AML-193 (cell line): ENCODE data around the gene PRKN.
"Not testable (repeated sequence)": the region's sequence is repeated elsewhere in the genome, so short reads cannot be mapped to it uniquely, and the experiment has no call there.

Experiments used
- DNase-seq, 2 experiments: peaks; one replicate each; lab custom pipeline; 2025; lab: John Stamatoyannopoulos, UW

PRKN gene

DNA sequence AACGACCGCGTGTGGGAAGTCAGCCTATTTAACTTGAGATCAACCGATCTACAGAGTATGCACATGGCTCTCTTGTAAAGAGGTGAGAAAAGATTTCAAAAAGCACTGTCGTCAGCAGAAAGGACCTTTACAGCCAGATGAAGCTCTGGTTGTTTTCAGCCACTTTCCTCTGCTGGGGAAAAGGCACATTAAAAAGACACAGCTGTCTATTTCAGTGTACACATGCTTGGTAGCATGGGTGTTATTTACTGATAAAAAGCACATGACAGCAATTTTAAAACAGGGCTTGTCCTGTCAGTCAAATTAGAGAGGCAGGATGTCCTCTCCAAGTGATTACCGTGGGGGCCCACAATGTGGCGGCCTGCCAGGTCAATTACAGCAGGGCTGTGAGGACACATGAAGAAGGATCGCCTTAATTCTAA is 188.9 kb downstream of the PRKN start:
- no peak for DNase-seq

DNA sequence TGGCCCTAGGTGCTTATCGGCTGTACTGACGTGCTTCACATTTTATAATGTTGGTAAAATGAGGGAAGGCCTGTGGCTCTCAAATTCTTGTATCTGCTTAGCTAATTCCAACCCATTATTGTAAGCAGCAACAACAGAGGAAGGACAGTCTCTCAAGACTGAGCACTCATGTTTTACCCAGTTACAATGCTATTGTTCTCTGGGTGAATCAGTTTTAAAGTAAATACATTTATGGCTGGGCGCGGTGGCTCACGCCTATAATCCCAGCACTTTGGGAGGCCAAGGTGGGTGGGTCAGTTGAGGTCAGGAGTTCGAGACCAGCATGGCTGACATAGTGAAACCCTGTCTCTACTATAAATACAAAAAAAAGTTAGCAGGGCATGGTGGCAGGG is 194.6 kb downstream of the PRKN start:
- DNase-seq, result no peak

DNA sequence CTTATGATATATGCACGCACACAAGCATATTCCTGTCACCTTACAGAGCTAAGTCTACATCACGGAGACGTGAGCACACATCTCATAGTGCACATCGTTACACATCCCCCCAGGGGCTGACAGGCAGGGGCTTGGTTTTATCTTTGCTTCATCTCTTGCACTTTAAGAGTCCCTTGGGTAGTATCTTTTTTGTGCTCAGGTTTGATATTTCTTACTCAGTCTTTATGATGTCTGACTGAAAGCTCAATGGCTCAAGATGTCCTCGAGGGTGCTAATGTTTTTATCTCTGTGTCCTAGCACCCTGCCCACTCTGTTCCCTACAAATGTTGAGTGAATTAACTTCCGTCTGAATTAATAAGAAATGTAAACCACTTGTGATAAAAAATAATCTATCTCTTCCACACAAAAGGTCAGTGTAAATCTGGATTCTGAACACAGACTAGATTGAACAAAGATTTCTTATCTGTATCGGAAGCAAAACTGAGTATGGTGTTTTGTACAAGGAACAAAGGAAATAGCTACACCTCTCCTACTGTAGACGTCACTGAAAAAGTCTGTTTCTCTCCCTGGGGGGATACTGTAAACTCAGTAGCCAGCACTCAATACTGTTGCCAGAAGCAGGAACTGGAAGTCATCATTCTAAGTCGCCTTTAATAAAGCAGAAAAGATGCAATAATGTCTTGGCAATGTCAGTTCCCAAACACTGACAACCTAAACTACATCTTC is 195.1 kb downstream of the PRKN start:
- DNase-seq, result no peak

DNA sequence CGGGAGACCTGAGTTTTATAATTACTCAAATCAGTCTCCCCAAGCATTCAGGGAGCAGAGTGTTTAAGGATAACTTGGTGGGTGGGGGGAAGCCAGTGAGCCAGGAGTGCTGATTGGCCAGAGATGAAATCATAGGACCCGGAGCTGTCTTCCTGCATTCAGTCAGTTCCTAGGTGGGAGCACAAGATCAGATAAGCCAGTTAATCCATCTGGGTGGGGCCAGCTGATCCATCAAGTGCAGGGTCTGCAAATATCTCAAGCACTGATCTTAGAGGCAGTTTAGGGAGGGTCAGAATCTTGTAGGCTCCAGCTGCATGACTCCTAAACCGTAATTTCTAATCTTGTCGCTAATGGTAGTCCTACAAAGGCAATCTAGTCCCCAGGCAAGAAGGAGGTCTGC is 196.2 kb downstream of the PRKN start:
- DNase-seq, result not testable (repeated sequence)

DNA sequence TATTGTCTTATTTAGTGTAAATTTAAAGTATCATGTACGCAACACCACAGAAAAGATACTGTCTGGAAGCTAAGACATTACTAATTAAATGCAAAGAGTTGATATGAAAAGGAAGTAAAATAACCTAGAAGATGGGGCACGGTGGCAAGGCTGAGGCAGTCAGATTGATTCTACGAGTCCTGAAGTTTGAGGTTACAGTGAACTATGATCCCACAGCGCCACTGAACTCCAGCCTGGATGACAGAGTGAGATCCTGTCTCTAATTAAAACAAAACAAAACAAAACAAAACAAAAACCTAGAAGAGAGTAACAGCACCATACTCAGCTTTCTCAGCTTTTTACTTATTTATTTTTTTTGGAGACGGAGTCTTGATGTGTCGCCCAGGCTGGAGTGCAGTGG is 199.0 kb downstream of the PRKN start:
- no peak for DNase-seq

DNA sequence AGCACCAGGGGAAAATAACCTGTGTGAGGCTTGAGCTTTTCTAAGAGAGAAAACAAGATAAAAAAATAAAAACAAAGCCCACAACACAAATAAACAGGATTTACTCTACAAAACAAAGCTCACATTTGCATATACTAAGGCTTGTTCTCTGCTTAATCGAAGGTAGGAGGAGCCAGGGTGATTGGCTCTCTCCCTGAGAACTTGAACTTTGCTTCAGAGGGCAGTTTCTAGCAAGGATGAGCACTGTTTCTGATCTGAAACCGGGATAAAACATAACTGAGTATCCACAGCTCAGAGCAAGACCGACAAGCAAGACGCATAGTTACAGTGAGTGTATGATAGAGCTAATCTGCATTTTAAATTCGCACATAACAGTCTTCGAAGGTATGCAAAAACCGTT is 200.6 kb downstream of the PRKN start:
- no peak for DNase-seq

DNA sequence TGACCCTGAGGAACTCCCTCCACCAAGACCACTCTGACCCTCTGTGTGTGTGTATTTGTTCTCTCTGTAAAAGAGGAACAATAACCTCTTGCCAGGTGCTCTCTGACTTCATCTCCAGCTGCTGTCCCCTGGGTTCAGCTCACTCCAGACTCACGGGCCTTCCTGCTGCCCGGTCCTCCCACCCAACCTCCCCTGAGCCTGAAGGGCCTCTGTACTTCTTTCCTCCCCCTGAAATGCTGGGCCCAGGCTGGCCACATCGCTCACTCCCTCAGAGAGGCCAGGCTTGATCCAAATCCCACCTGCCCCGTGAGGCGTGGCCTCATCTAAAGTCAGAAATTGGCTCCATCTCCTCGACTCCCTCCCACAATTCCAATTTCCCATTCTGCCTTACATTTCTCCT is 202.4 kb downstream of the PRKN start:
- DNase-seq, result no peak

DNA sequence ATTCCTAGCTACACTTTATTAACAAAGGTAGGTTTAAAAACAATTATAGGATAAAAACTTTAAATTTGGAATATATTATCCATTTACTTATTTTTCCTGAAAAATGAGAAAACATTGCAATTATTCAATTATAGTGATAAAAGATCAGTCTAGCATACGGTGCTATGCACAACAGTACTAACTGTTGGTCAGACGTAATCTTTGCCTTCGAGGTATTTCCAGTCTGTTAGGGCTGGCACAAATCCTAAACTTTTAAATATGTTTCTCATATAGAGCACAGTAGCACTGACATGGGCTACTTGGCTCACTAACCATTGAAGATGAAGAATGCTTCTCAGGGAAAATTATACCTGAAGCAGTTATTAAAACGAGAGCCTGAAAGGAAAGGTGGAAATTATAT is 214.8 kb downstream of the PRKN start:
- DNase-seq, result no peak

DNA sequence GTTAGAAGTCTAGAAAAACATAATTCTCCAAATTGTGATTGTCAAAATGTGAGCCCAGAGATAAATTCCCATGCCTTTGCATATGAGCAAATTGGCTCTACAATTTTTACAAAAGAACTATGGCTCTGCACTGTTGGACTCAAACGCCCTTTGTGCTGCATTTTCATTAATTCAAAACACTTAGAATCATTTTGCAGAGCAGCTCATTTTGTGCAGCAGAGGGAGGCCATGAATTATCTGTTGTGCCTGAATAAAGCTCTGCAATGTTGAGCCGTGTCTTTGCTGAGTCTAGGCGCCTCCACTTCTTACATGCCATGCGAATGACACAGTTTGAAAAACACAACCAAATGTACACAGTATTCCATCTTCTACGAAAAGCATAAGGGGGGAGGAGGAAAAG is 230.2 kb downstream of the PRKN start:
- no peak for DNase-seq

DNA sequence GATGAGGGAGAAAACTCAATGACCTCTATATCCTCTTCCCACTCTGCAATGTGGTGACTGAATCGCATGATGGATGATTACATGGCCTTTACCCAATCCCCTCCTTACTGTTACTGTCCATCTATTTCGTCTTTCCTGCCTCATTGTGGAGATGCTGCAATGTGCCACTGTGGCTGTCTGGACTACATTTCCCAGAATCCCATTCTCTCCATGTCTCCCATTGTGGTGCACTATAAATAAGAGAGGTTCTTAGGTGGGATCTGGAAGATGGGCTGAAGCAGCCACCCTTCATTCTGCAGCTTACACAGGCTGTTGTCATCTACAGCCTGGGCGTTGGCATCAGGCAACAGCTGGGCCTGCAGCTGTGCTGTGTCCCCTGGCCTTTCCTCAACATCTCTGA is 233.6 kb downstream of the PRKN start:
- no peak for DNase-seq

DNA sequence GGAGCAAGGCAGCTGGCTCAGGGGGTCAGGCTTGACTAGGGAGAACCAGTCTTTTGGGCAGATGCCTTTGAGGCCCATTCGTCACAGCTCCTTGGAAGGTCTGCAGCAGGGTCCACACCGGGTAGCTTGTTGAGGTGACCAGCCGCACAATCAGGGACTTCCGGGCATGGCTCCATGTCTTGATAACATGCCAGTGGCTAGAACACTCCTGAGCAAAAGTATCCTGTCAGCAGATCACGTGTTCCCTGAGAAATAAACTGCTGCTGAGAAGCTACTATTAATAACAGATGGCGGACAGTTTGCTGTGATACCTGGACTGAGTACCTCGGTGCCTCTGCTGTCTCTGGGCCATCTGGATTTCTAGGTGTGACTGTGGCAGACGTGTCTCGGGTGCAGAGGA is 235.9 kb downstream of the PRKN start:
- no peak for DNase-seq

DNA sequence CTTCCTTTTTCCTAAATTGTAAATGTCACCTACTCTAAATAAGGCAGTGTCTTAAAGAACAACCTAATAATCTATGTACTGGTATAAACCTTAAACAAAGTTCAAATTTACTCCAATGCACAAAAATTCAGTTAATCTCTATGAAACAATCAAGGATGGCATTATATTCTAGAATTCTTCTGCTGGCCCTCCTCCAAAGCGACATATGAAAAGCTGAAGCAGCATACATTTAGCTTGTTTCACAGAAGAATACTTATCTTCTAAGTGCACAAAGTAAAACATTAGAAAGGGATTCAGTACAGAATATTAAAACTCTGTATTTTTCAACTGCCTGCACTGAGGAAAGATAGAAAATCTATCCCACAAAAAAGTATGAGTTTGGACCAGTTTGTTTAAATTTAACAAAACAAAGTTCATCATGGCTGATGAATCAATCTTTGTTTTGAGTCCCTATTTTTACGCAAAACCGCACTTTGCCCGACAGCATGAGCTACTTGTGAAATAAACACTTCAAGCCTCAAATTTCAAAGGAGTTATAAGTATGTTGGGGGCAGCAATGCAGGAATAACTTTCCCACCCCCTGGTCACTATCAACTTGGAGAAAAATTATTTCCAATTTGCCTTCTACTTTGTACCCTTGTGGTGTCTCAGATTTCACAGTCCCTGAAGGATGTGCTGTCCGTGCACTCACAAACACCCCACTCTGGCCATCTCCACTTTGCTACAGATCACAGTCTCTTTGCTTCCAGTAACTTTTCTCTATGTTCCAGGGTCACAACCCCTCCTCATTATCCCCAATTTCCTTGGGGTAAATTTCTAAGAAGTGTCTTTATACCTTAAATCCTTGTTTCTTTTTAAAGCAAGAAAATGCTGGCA is 238.2 kb downstream of the PRKN start:
- DNase-seq, result no peak

DNA sequence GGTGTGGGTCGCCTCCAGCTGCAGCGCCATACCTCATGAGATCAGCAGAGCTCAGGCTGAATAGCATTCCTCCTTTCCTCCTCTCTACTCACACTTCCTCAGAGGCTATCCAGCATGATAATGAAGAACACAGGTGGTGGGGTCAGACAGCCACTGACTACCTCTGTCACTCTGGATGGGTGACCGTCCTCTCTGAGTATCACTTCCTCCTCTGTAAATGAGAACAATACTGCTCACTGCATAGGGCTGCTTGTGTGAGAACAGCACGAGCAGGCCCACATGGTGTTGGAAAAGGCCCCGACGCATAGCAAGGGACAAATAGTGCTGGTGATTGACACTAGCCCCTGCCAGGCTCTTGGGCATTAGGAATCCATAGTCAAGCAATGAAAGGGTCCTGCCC is 239.1 kb downstream of the PRKN start:
- DNase-seq, result no peak

DNA sequence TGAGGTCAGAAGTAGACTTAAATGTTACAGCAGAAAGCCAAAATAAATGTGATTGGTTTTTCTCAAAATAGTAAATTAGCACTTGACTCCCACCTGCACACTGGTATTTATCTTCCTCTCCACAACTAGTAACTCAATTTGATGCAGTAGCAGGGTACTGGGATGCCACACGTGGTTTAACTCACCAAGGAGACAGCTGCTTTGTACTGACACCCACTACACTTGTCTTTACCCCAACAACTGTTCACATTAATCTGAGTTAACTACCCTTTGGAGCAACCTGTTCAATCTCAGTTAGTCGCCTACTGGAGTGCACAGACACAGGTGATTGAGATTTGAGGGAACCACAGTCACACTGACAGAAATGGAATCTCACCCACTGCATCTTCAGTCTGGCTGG is 242.1 kb downstream of the PRKN start:
- no peak for DNase-seq

DNA sequence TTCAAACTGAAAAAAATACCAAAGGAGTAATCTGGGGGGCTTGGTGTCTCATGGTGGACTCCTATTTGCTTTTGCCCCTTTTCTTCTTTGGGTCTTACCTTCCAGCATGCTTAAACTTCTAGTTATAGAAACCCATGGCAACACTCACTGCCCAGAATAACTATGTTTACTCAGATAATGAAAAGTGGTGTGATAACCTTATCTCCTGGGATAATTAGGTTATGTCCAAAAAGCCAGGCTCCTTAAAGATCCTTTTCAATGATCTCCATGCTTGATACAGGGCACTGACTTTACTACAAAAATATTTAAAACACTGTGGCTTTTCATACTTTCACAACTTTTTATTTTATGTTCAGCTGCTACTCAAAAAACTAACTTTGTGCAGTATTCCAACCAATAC is 245.6 kb downstream of the PRKN start:
- no peak for DNase-seq

DNA sequence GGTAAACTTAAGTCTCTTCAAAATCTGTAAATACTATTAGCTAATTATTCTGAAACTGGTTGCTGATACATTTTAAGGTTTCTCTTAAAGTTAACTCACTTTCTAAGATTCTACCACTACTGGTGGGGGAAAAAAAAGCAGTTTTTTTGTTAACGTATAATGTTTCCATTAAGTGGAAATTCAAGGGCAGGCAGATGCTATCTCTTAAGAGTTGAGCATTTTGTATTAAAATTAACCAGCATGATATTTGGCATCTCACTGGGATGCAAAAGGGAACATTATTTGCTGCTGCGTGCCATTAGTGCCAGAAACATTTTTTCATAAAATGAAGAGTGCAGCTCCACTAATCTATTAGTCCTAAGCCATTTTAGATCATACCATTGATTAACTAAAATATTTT is 246.2 kb downstream of the PRKN start:
- DNase-seq, result no peak

DNA sequence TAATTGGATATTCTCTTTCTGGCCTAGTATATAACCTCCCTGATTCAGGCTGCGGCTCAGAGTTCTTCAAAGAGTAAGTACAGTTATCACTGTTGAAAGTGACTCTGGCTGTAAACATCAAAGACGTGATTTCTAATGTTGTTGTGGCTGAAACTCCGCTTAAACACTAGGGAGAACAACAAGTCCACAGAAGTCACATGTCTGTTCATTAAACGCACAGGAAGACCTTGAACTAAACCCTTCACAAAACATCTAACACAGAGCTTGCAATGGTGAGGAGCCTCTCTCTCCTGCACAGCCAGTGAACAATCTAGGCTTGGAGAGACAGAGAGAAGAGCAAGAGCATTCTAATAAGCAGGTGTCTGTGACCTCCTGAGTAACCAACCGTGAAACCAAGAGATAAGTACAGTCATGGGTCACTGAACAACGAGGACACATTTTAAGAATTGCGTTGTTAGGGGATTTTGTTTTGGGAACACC is 249.3 kb downstream of the PRKN start:
- no peak for DNase-seq

DNA sequence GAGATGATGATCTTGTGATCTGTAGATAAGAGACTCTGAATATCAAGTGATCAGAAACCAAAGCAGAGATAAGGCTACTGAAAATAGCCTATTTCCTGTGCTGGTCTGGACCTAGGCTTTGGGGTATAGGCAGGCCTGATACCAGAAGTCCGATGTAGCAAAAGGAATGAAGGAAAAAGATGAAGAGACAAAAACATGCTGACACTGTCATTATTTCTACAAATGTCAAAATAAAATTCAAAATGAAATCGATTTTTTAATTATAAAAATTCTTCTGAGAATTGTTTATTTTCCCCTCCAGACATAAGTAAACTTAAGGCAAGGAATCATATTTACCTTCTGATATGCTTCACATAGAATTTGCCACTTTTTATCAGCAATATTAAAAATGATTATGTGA is 252.8 kb downstream of the PRKN start:
- DNase-seq, result no peak

DNA sequence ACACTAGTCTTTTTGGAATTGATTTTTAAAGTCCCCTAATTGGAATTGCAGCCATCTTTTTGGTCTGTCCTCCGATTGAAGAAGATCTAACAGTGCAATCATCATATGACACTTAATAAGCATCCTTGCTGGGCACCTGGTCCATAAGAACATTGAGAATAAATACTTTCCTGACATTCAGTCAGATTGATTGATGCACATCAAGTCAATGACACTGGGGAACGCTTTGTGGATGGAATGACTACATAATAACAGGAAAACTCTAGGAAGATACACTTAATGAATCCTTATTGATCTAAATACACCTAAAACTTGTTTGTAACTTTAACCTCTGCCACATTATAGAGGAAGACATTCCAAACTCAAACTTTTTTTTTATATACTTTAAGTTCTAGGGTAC is 255.7 kb downstream of the PRKN start:
- DNase-seq, result no peak

DNA sequence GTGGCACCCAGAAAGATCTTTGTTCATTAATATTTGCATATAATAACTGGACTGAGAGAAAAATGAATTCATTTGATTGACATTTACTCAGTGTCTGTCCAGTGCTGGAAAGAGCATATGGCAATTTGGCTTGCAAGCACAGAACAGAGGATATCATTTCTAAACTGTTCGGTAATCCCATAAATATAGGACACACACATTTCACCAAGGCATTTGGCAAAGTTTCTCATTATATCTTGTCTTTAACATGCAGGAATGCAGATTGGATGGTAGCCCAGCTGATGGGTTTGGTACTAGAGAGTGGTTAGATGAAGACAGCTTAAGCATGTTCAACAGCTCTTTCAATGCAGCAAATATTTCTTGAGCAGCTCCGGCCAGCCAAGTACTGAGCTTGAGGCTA is 259.2 kb downstream of the PRKN start:
- DNase-seq, result no peak

DNA sequence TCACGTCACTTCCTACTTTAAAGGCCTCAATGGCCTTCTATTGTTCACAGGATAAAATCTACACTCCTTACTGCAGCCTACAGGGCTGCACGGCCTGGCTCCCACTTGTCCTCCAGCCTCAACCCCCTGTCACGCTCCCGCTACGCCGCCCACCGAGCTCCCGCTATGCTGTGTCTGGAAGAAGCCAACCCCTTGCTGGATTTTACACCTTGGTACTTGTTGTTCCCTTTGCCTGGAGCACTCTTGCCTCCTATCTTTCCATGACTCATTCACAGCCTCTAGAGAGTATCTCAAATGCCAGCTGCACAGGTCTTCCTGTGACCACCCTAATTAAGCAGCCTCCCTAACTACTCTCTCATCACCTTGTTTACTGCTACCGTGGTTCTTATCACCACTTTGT is 259.9 kb downstream of the PRKN start:
- no peak for DNase-seq

DNA sequence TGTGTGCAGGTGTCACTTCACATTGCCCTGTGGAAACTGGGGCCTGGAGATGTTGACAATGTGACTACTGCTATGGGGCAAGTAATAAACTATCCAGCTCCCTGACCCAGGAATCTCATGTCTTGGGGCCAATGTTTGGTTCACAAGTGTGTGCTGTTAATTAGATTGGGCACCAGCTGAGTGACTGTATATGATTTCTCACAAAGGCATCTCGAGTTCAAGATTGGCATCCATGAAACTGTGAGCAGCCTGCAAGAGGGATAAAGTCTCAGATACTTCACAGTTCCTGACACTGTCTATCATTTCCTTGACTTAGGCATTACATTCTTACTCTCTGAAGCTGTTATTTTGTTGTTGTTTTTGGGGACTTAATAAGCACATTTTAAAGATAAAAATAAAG is 264.0 kb downstream of the PRKN start:
- no peak for DNase-seq

DNA sequence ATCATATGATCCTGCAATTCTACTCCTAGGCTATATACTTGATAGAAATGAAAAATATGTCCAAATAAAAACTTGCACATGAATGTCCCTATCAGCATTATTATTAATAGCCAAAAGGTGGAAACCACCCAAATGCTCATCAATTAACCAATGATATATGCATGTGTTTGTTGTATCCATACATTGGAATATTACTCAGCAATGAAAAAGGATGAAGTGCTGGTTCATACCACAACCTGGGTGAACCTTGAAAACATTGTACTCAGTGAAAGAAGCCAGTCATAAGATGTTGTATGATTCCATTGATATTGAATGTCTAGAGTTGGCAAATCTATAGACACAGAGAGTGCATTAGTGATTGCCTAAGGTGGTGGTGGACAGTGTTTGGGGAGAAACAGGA is 267.6 kb downstream of the PRKN start:
- no peak for DNase-seq

DNA sequence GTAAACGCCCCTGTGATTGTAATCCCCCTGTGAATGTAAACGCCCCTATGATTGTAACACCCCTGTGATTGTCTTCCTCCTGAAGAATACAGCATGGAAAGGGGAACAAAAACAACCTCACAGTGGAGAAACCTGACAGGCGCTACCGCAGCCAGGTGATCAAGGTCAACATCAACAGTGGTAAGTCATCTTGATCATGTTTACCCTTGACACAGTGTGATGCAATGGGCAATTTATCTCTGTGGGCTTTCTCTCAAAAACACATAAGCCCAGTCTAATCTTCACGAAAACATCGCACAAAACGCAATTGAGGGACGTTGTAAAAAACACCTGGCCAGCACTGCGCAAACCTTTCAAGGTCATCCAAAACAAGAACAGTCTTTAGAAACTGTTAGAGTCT is 277.2 kb downstream of the PRKN start:
- DNase-seq, result no peak
